Measurements from ENCODE around the gene DFFB. TPM values are rescaled to one million over a fixed set of nuclear protein-coding genes. Genes with fewer than 3 reads are reported as not detected.

Gene DFFB
- total and polyA plus RNA-seq, 4 donors = 6.9 to 15.4 (median 7.8) TPM

- H3K4me3 ChIP-seq (ENCODE audit: low read depth, low read length) = no peak overlapping the region
- no peak overlapping the region for H3K27ac ChIP-seq (ENCODE audit: low read depth, low read length)
- no peaks in the 10 kb centered on the region for H3K27me3 ChIP-seq (ENCODE audit: control insufficient read depth, insufficient read depth, low read length)
- DNase-seq (ENCODE audit: low read depth in 4 of 6, low spot score in 6 of 6) = no peak
- H3K36me3 ChIP-seq (ENCODE audit: control insufficient read depth, insufficient read depth, low read length) = no peaks in the 10 kb centered on the region
- WGBS (ENCODE audit: insufficient coverage) = 80% methylated on average over 7 of the region's 8 CpGs
- H3K4me1 ChIP-seq (ENCODE audit: control insufficient read depth, insufficient read depth, low read length) = peaks cover 20% of the 10 kb centered on the region
- H3K9me3 ChIP-seq (ENCODE audit: control insufficient read depth, insufficient read depth, low read length) = no peaks in the 10 kb centered on the region
Observed at GRCh38 chr1:3925762-3926161, 68.5 kb downstream of the DFFB start.

- H3K9me3 ChIP-seq (ENCODE audit: control insufficient read depth, insufficient read depth, low read length) = no peaks in the 10 kb centered on the region
- no peak overlapping the region for H3K27ac ChIP-seq (ENCODE audit: low read depth, low read length)
- H3K27me3 ChIP-seq (ENCODE audit: control insufficient read depth, insufficient read depth, low read length) = no peaks in the 10 kb centered on the region
- DNase-seq (ENCODE audit: low read depth in 4 of 6, low spot score in 6 of 6) = no peak
- peaks cover 26% of the 10 kb centered on the region for H3K4me1 ChIP-seq (ENCODE audit: control insufficient read depth, insufficient read depth, low read length)
- no peak overlapping the region for H3K4me3 ChIP-seq (ENCODE audit: low read depth, low read length)
- H3K36me3 ChIP-seq (ENCODE audit: control insufficient read depth, insufficient read depth, low read length) = no peaks in the 10 kb centered on the region
Observed at GRCh38 chr1:3926956-3927355, 69.7 kb downstream of the DFFB start.

- Histone ChIP-seq H3K27me3 (ENCODE audit: control insufficient read depth, insufficient read depth, low read length) (no peaks in the 10 kb centered on the region), H3K36me3 (ENCODE audit: control insufficient read depth, insufficient read depth, low read length) (no peaks in the 10 kb centered on the region), H3K9me3 (ENCODE audit: control insufficient read depth, insufficient read depth, low read length) (no peaks in the 10 kb centered on the region), H3K27ac (ENCODE audit: low read depth, low read length) (no peak overlapping the region), H3K4me1 (ENCODE audit: control insufficient read depth, insufficient read depth, low read length) (peaks cover 26% of the 10 kb centered on the region), H3K4me3 (ENCODE audit: low read depth, low read length) (no peak overlapping the region)
- WGBS (ENCODE audit: insufficient coverage) = 55% methylated on average over 11 of the region's 11 CpGs
- DNase-seq (ENCODE audit: low read depth in 4 of 6, low spot score in 6 of 6) = peak in 1 of 6 donors; percentile 56
Observed at GRCh38 chr1:3928586-3928985, 71.3 kb downstream of the DFFB start.

- 56% methylated on average over 5 of the region's 5 CpGs for WGBS (ENCODE audit: insufficient coverage)
- Histone ChIP-seq H3K9me3 (ENCODE audit: control insufficient read depth, insufficient read depth, low read length) (no peaks in the 10 kb centered on the region), H3K36me3 (ENCODE audit: control insufficient read depth, insufficient read depth, low read length) (no peaks in the 10 kb centered on the region), H3K27ac (ENCODE audit: low read depth, low read length) (no peak overlapping the region), H3K27me3 (ENCODE audit: control insufficient read depth, insufficient read depth, low read length) (no peaks in the 10 kb centered on the region), H3K4me3 (ENCODE audit: low read depth, low read length) (no peak overlapping the region), H3K4me1 (ENCODE audit: control insufficient read depth, insufficient read depth, low read length) (peaks cover 24% of the 10 kb centered on the region)
- DNase-seq (ENCODE audit: low read depth in 4 of 6, low spot score in 6 of 6) = no peak
Observed at GRCh38 chr1:3929126-3929525, 71.8 kb downstream of the DFFB start.

GRCh38 chr1:3930301-3931006 lies 73.2 kb downstream of the DFFB start:
- Histone ChIP-seq H3K4me1 (ENCODE audit: control insufficient read depth, insufficient read depth, low read length) (peaks cover 14% of the 10 kb centered on the region), H3K27me3 (ENCODE audit: control insufficient read depth, insufficient read depth, low read length) (no peaks in the 10 kb centered on the region), H3K27ac (ENCODE audit: low read depth, low read length) (no peak overlapping the region), H3K36me3 (ENCODE audit: control insufficient read depth, insufficient read depth, low read length) (no peaks in the 10 kb centered on the region), H3K4me3 (ENCODE audit: low read depth, low read length) (no peak overlapping the region), H3K9me3 (ENCODE audit: control insufficient read depth, insufficient read depth, low read length) (no peaks in the 10 kb centered on the region)
- DNase-seq (ENCODE audit: low read depth in 4 of 6, low spot score in 6 of 6) = no peak
- WGBS (ENCODE audit: insufficient coverage) = 67% methylated on average over 8 of the region's 10 CpGs

GRCh38 chr1:3931007-3931912 lies 74.0 kb downstream of the DFFB start:
- Histone ChIP-seq H3K27me3 (ENCODE audit: control insufficient read depth, insufficient read depth, low read length) (no peaks in the 10 kb centered on the region), H3K36me3 (ENCODE audit: control insufficient read depth, insufficient read depth, low read length) (no peaks in the 10 kb centered on the region), H3K4me3 (ENCODE audit: low read depth, low read length) (no peak overlapping the region), H3K4me1 (ENCODE audit: control insufficient read depth, insufficient read depth, low read length) (peaks cover 14% of the 10 kb centered on the region), H3K27ac (ENCODE audit: low read depth, low read length) (no peak overlapping the region), H3K9me3 (ENCODE audit: control insufficient read depth, insufficient read depth, low read length) (no peaks in the 10 kb centered on the region)
- no peak for DNase-seq (ENCODE audit: low read depth in 4 of 6, low spot score in 6 of 6)
- 80% methylated on average over 14 of the region's 17 CpGs for WGBS (ENCODE audit: insufficient coverage)

- Histone ChIP-seq H3K27me3 (ENCODE audit: control insufficient read depth, insufficient read depth, low read length) (no peaks in the 10 kb centered on the region), H3K36me3 (ENCODE audit: control insufficient read depth, insufficient read depth, low read length) (no peaks in the 10 kb centered on the region), H3K4me1 (ENCODE audit: control insufficient read depth, insufficient read depth, low read length) (peaks cover 14% of the 10 kb centered on the region), H3K4me3 (ENCODE audit: low read depth, low read length) (no peak overlapping the region), H3K27ac (ENCODE audit: low read depth, low read length) (no peak overlapping the region), H3K9me3 (ENCODE audit: control insufficient read depth, insufficient read depth, low read length) (peaks cover 2% of the 10 kb centered on the region)
- DNase-seq (ENCODE audit: low read depth in 4 of 6, low spot score in 6 of 6) = no peak
- WGBS (ENCODE audit: insufficient coverage) = 79% methylated on average over 20 of the region's 21 CpGs
Observed at GRCh38 chr1:3932156-3932919, 75.1 kb downstream of the DFFB start.

Other genes starting within 250 kb of the DFFB start
- gene MEGF6, start 246.0 kb upstream of the DFFB start, total RNA-seq = 10 to 100 TPM in 1 of 2 donors, 1 to 10 TPM in 1; 6.0 to 15.4 TPM
- gene MEGF6, start 246.0 kb upstream of the DFFB start, polyA plus RNA-seq (ENCODE audit: insufficient read length in 2 of 2) = 10 to 100 TPM; 15.1 to 19.9 TPM
- 10 to 100 TPM; 18.5 to 37.9 TPM for gene TPRG1L, start 232.5 kb upstream of the DFFB start, total RNA-seq
- 10 to 100 TPM; 39.6 to 45.3 TPM for gene TPRG1L, start 232.5 kb upstream of the DFFB start, polyA plus RNA-seq (ENCODE audit: insufficient read length in 2 of 2)
- 10 to 100 TPM; 12.3 to 12.8 TPM for gene WRAP73, start 207.4 kb upstream of the DFFB start, total RNA-seq
- gene WRAP73, start 207.4 kb upstream of the DFFB start, polyA plus RNA-seq (ENCODE audit: insufficient read length in 2 of 2) = 10 to 100 TPM; 17.0 to 22.8 TPM
- gene TP73, start 205.0 kb upstream of the DFFB start, total RNA-seq = 1 to 10 TPM in 1 of 2 donors, under 1 TPM in 1; 0.30 to 3.0 TPM
- gene TP73, start 205.0 kb upstream of the DFFB start, polyA plus RNA-seq (ENCODE audit: insufficient read length in 2 of 2) = 1 to 10 TPM; 1.0 to 1.4 TPM
- gene CCDC27, start 105.0 kb upstream of the DFFB start, total RNA-seq = not detected
- under 1 TPM; 0.11 to 0.26 TPM for gene CCDC27, start 105.0 kb upstream of the DFFB start, polyA plus RNA-seq (ENCODE audit: insufficient read length in 2 of 2)
- gene SMIM1, start 84.7 kb upstream of the DFFB start, total RNA-seq = 10 to 100 TPM in 1 of 2 donors, under 1 TPM in 1; 0.99 to 10.1 TPM
- gene SMIM1, start 84.7 kb upstream of the DFFB start, polyA plus RNA-seq (ENCODE audit: insufficient read length in 2 of 2) = 1 to 10 TPM; 2.8 to 3.7 TPM
- 10 to 100 TPM; 27.0 to 35.5 TPM for gene LRRC47, start 61.0 kb upstream of the DFFB start, total RNA-seq
- gene LRRC47, start 61.0 kb upstream of the DFFB start, polyA plus RNA-seq (ENCODE audit: insufficient read length in 2 of 2) = 10 to 100 TPM; 65.5 to 81.6 TPM
- 10 to 100 TPM; 23.9 to 35.2 TPM for gene CEP104, start 265 bp upstream of the DFFB start, total RNA-seq
- 10 to 100 TPM; 33.5 to 43.8 TPM for gene CEP104, start 265 bp upstream of the DFFB start, polyA plus RNA-seq (ENCODE audit: insufficient read length in 2 of 2)
- gene C1orf174, start 42.8 kb downstream of the DFFB start, total RNA-seq = 10 to 100 TPM; 18.5 to 29.1 TPM
- gene C1orf174, start 42.8 kb downstream of the DFFB start, polyA plus RNA-seq (ENCODE audit: insufficient read length in 2 of 2) = 10 to 100 TPM; 23.7 to 27.2 TPM

Data from spinal cord (tissue), 10 donors.